Thyroid gland (tissue), 4 donors: ENCODE measurements around the gene OR2D2.

ENCODE experiments used
- POLR2A ChIP-seq, 2 donors: fragments of 450-650 bp; IDR thresholded peaks; one replicate each; pipeline ENCODE4 v1.6.1; 2017; ENCODE audit warnings: antibody characterized with exemption in 2 of 2, mild to moderate bottlenecking in 2 of 2, moderate library complexity in 1 of 2
- TF ChIP-seq, protein P1 (sequence below), 6 experiments: fragments of 200-600 bp in 3 of 6; fragments of 450-650 bp in 3 of 6; sonication (generic) in 3 of 6; IDR thresholded peaks; one replicate each; pipeline ENCODE4 v1.5.1; 2016 to 2019; ENCODE audit warnings: antibody characterized with exemption in 6 of 6, mild to moderate bottlenecking in 2 of 6, inconsistent platforms in 1 of 6, moderate library complexity in 1 of 6

DNA sequence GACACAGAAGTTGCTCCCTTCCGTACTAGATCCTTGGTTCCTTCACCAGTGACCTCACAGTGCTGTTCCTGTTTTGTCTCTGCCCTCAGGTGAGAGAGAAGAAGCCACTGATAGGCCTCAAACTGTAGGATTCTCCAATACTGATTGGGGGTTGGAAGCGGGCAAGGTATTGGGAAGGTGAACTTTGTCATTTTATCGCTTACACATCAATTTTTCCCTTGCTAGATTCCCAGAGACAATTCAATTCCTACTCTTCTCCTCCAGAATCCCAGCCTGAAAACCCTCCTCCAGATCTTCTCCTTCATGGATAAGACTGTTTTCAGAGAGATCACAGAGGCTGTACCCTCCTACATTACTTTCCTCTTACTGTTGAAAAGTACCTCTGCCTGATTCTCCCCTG is 19.1 kb upstream of the OR2D2 start:
- no peak for TF ChIP-seq POLR2A (IDR thresholded peaks at IDR 0.05)
- TF ChIP-seq, protein P1, sequence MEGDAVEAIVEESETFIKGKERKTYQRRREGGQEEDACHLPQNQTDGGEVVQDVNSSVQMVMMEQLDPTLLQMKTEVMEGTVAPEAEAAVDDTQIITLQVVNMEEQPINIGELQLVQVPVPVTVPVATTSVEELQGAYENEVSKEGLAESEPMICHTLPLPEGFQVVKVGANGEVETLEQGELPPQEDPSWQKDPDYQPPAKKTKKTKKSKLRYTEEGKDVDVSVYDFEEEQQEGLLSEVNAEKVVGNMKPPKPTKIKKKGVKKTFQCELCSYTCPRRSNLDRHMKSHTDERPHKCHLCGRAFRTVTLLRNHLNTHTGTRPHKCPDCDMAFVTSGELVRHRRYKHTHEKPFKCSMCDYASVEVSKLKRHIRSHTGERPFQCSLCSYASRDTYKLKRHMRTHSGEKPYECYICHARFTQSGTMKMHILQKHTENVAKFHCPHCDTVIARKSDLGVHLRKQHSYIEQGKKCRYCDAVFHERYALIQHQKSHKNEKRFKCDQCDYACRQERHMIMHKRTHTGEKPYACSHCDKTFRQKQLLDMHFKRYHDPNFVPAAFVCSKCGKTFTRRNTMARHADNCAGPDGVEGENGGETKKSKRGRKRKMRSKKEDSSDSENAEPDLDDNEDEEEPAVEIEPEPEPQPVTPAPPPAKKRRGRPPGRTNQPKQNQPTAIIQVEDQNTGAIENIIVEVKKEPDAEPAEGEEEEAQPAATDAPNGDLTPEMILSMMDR (IDR thresholded peaks at IDR 0.05) = no peak
